SHP77 (cell line): Measurements from ENCODE around the gene TNFRSF13B.
"Not testable (repeated sequence)": the region's sequence is repeated elsewhere in the genome, so short reads cannot be mapped to it uniquely, and the experiment has no call there.

Source experiments
- DNase-seq, 2 experiments: peaks; one replicate each; lab custom pipeline; 2025; lab: John Stamatoyannopoulos, UW

TNFRSF13B gene

DNA sequence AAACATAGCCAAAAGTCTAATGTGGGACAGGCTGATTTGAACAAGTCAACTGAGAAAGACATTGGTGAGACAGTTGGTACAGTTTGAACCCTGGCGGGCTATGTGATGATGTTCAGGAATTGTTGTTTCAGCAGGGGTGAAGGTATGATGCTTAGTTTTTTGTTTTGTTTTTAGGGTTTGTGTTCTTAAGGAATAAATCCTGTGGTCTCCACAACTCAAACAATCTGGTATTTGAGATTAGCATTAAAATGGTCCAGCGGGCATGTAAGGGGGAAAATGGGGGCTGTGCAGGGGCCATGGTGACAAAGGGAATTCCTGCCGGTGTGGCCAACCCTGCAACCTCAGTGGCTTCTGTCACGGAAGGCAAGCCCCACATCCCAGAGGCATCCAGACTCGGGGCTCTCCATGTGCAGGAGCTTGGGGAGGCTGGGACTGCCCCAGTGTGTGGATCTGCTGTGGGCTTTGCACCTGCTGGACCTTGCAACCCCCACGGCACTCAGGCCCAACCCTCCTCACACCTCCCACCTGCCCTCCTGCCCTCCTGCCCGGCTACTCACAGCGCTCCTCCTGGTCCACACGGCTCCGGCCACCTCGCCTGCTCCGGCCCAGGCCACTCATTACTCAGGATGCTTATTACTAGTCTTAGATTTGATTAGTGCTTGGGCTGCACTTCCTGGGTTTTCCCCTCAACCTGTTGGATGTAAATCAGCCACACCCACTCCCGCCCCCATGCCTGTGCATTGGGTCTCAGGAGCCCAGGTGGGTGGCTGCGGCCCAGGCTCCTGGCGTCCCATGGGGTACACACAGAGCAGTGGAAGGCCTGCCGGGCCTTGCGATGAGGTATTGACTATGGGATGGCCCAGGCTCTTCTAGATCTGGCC, at the start of gene TNFRSF13B:
TNFRSF13B (minus strand) TSS at position 661 of the 881 bp plus-strand sequence; CDS start at position 618, 43 bp downstream.
- no peak for DNase-seq

GRCh38 chr17:17021194-17021863, 49.4 kb upstream of the TNFRSF13B start:
- no peak for DNase-seq

DNA sequence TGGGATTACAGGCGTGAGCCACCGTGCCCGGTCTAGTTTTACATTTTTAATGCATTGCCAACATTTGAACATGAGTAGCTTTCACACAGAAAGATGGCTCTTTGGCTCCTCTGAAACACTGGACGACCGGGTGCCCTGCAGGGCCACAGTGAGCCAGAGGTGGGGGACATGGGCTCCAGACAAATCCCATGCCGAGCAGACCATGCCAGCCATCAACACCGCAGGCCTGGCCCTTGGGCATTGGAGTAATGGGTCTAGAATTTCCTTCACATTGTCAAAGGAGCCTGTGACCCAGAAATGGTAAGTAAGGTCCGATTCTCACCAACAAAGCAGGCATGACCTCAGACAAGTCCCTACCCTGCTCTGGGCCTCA, 48.9 kb upstream of the TNFRSF13B start:
- no peak for DNase-seq

- DNase-seq = peak in 1 of 2 experiments; percentile 67
These were observed 48.1 kb upstream of the TNFRSF13B start for GRCh38 chr17:17019891-17020456.

DNA sequence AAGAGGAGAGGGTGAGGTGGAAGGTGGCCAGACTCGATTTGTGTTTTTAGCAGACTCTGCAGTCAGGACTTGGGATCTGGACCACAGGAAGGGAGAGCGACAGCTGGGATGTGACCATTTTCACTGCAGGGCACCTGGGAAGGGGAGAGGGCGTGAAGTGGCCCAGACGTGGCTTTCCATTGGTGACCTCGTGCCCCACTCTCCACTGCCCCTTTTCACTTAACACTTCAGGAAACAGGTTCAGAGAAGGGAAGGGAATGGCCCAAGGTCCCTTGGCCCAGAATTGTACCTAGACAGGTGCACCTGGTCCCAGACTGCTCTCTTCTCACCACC, 47.5 kb upstream of the TNFRSF13B start:
- no peak for DNase-seq

DNA sequence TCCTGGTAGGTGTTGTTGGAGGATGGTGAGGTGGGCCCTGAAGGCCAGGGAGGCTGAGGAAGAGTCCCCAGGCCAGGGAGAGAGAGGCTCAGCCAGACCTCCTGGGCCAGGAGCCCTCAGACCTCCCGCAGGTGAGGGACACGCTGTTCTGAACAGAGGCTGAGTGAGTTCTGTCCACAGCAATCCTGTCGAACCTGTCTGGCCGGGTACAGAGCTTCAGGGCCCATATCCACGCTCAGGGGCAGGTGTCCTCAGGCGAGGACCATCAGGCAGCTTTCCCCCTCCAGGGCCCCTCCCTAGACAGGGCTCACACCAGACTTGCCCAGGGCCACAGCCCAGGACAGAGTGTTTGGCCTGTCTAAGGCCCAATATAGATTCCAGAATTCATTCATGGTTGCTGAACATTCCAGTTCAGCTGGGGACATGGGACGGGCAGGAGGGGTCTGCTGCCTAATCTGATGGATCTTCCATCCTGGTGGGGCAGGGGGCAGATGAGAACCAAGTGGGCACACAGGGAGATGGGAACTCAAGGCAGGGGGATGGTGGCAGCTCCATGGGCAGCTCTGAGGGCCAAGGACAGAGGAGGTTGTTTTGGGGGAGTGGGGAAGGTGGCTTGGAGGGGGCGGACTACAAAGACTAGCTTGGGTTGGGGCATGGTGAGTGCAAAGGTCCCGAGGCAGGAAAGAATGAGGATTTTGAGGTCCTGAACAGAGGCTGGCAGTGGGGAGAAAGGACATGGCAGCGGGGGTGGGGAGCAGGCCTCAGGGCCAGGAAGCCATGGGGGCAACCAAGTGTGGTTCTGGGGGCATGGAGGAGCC, 46.9 kb upstream of the TNFRSF13B start:
- no peak for DNase-seq

DNA sequence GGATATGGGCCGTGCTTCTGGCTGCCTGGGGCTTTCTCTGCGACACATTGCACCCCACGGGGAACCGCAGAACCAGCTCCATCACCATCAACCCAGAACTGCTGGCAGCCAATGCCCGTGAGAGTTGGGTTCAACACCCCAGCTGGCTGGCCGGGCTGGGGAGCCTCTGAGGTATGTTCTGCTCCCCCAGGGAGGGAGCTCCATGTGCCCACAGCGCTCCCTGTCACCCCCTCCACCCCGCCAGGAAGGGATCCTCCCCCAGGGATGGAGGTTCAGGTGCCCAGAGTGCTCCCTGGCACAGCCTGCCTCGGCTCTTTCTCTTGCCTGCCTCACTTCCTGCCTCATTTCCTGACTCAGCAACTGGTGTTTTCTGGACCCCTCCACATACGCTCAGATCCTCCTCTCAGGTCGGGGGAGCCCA, 46.1 kb upstream of the TNFRSF13B start:
- DNase-seq = no peak

GRCh38 chr17:17017343-17018014, 45.6 kb upstream of the TNFRSF13B start:
- DNase-seq = no peak

GRCh38 chr17:17016199-17017197, 44.6 kb upstream of the TNFRSF13B start:
- DNase-seq = not testable (repeated sequence)

DNA sequence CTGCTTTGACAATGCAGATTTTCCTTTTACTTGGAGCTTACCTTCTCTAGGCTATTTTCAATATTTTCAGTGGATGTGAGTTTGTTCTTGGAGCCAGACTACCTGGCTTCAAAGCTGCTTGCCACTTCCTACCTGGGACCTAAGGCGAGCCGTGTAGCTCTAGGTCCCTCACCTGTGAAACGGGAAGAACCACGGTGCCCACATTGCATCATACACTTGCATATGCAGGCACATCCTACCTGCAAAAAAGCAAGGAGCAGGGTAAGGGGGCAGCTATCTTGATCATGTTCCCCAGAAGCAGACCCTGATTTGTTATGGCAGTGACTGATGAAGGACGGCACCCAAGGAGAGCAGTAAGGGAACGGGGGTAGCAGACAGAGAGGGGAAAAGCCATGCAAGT, 43.3 kb upstream of the TNFRSF13B start:
- DNase-seq = no peak

GRCh38 chr17:17014748-17015124, 42.8 kb upstream of the TNFRSF13B start:
- DNase-seq = not testable (repeated sequence)

GRCh38 chr17:17013828-17014747, 42.2 kb upstream of the TNFRSF13B start:
- DNase-seq = not testable (repeated sequence)

- DNase-seq = not testable (repeated sequence)
These were observed 39.4 kb upstream of the TNFRSF13B start for GRCh38 chr17:17011043-17011907.

- not testable (repeated sequence) for DNase-seq
These were observed 38.7 kb upstream of the TNFRSF13B start for GRCh38 chr17:17010545-17011034.

- peak in 1 of 2 experiments; percentile 37 for DNase-seq
These were observed 38.1 kb upstream of the TNFRSF13B start for GRCh38 chr17:17009972-17010371.

DNA sequence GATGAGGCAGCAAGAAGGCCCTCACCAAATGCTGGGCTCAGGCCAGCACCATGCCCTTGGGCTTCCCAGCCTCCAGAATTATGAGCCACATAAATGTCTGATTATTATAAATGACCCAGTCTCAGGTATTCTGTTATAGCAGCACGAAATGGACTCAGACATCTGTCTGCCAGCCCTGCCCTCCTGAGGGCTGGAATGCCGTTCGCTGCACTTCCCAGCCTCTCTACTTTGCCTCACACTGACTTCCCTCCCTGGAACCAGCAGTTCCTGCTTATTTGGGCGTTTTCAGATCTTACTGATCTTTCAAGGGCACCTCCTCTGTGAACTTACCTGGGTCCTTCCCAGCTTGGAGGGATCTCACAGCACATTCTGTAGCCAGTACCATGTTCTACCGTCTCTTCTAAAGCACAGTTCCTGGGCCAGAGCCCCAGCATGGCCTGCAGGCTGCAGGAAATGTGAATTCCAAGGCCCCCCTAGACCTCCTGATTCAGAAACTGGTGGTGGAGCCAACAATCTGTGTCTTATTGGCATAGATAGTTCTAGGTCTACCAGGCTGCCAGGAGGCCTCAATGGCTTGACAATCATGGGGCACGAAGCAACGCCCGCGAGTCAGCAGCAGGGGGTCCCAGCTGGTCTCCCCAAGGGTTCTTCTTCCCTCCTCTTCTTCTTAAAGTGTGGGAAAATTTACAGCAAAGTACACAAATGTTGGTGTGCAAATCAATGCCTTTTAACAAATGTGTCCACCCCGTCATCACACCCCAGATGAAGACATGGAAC, 36.9 kb upstream of the TNFRSF13B start:
- not testable (repeated sequence) for DNase-seq

- DNase-seq = peak; percentile 63 to 71
These were observed 36.0 kb upstream of the TNFRSF13B start for GRCh38 chr17:17007891-17008290.
